SU-DHL-6 (cell line): ENCODE measurements around the gene MRPS22.

Source experiments
- CTCF ChIP-seq: fragments of 200-600 bp; sonication (generic); IDR thresholded peaks from one replicate; pipeline ENCODE4 v1.5.1; 2017; ENCODE audit warnings: antibody characterized with exemption, mild to moderate bottlenecking, low read length, moderate library complexity; ENCODE audit not compliant: insufficient read depth, poor library complexity, severe bottlenecking
- EZH2phosphoT487 ChIP-seq: fragments of 200-600 bp; sonication (generic), shearing (Covaris generic); conservative IDR thresholded peaks from 2 replicates; pipeline ENCODE4 v1.6.1; 2018; ENCODE audit warnings: mild to moderate bottlenecking, antibody characterized with exemption, low read length, moderate library complexity, mixed read lengths

DNA sequence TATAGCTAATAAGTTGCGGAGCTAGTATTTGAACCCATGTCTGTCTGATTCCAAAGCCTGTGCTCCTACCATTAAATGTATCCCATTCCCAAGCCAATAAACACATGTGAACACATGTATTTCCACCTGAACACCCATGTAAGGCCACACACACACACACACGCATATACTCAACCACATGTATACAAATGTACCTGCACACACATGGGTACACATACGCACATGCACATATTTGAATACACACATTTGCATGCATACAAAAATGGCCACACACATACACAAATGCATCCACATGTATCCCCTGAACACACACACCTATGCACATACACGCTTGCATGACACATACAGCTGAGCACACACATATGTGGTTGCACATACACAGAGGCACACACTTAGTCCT is 5.4 kb upstream of the MRPS22 start:
- no peak for TF ChIP-seq CTCF
- TF ChIP-seq EZH2phosphoT487 = no peak
